ENCODE data around the gene GLP1R.

GLP1R gene

GRCh38 chr6:39065561-39065960 lies 17.0 kb downstream of the GLP1R start:
- no peak for DNase-seq

GRCh38 chr6:39068391-39068790 lies 19.8 kb downstream of the GLP1R start:
- no peak for DNase-seq

GRCh38 chr6:39072830-39073229 lies 24.2 kb downstream of the GLP1R start:
- no peak for DNase-seq

GRCh38 chr6:39073471-39074355 lies 25.1 kb downstream of the GLP1R start:
- no peak for DNase-seq

GRCh38 chr6:39074486-39074885 lies 25.9 kb downstream of the GLP1R start:
- DNase-seq, result no peak

- no peak for DNase-seq
Measured at GRCh38 chr6:39075010-39075686, 26.6 kb downstream of the GLP1R start.

- no peak for DNase-seq
Measured at GRCh38 chr6:39075807-39076622, 27.4 kb downstream of the GLP1R start.

- peak; percentile 33 to 62 for DNase-seq
Measured at GRCh38 chr6:39076623-39077535, 28.3 kb downstream of the GLP1R start.

- DNase-seq, result no peak
Measured at GRCh38 chr6:39077882-39078594, 29.5 kb downstream of the GLP1R start.

GRCh38 chr6:39078695-39079094 lies 30.1 kb downstream of the GLP1R start:
- DNase-seq, result no peak

GRCh38 chr6:39079197-39080125 lies 30.9 kb downstream of the GLP1R start:
- DNase-seq, result no peak

GRCh38 chr6:39080246-39080875 lies 31.8 kb downstream of the GLP1R start:
- DNase-seq, result no peak

- DNase-seq, result no peak
Measured at GRCh38 chr6:39082310-39082709, 33.7 kb downstream of the GLP1R start.

GRCh38 chr6:39083231-39083634 lies 34.7 kb downstream of the GLP1R start:
- peak; percentile 35 to 70 for DNase-seq

GRCh38 chr6:39084506-39084905 lies 35.9 kb downstream of the GLP1R start:
- no peak for DNase-seq

- no peak for DNase-seq
Measured at GRCh38 chr6:39085129-39085797, 36.7 kb downstream of the GLP1R start.

- no peak for DNase-seq
Measured at GRCh38 chr6:39086294-39086693, 37.7 kb downstream of the GLP1R start.

- no peak for DNase-seq
Measured at GRCh38 chr6:39086711-39087110, 38.1 kb downstream of the GLP1R start.

- no peak for DNase-seq
Measured at GRCh38 chr6:39087197-39087596, 38.6 kb downstream of the GLP1R start.

Measured in NCI-H524 (cell line).